GM12878 (cell line): ENCODE measurements around the gene PPT2. TPM values are rescaled to one million over a fixed set of nuclear protein-coding genes. Genes with fewer than 3 reads are reported as not detected.

ENCODE experiments used
- ATAC-seq: fragments of 200-7000 bp; cut with Tn5 transposase; 3 replicates; pipeline ENCODE4 v1.9.1; 2020; ENCODE audit warnings: mild to moderate bottlenecking, moderate library complexity
- BruUV-seq: library from RNA; stranded (reverse); fragments of 400-500 nt; replicated peaks from 2 replicates; lab custom pipeline; 2021; lab: Mats Ljungman, UMichigan
- CTCF ChIA-PET: fragments of 300-600 bp; sonication (Branson Sonifier 250); formaldehyde crosslinking; extraction: SDS; loops from one replicate; lab custom pipeline; 2021; ENCODE audit warnings: inconsistent platforms; lab: Yijun Ruan, JAX
- POLR2A ChIA-PET: fragments of 350-600 bp; formaldehyde crosslinking; extraction: SDS; loops from one replicate; lab custom pipeline; 2021; ENCODE audit warnings: inconsistent platforms; lab: Charles Lee
- RAD21 ChIA-PET: fragments of 300-600 bp; sonication (Branson Sonifier 250); formaldehyde crosslinking; loops from one replicate; lab custom pipeline; 2023; ENCODE audit warnings: antibody characterized with exemption; ENCODE audit not compliant: unreplicated experiment; lab: Charles Lee
- SMC1A ChIA-PET: fragments of 300-600 bp; sonication (Branson Sonifier 250); formaldehyde crosslinking; loops from one replicate; lab custom pipeline; 2023; ENCODE audit not compliant: unreplicated experiment, uncharacterized antibody; lab: Charles Lee
- DNase-seq: peaks from one replicate; pipeline ENCODE4 v3.0.0-alpha.2; 2011; ENCODE audit warnings: low read depth, low spot score
- FAIRE-seq: peaks from 3 replicates; lab custom pipeline; 2011; peaks lifted over from hg19 to GRCh38; lab: Jason Lieb, UNC
- H2AFZ ChIP-seq: 2 replicates; pipeline ENCODE4 v1.6.0; 2011; ENCODE audit warnings: low read depth, low read length, control low read depth; ENCODE audit not compliant: control insufficient read depth
- H3K27ac ChIP-seq: 2 replicates; pipeline ENCODE4 v1.5.1; 2011; ENCODE audit warnings: control low read depth; ENCODE audit not compliant: control insufficient read depth, insufficient read depth
- H3K27me3 ChIP-seq, 2 experiments: replicated peaks in 1 of 2; 2 replicates each; pipeline versions ENCODE4 v1.6.0 to v1.6.1; 2011; ENCODE audit warnings: low read length in 1 of 2; ENCODE audit not compliant: control insufficient read depth in 2 of 2, insufficient read depth in 2 of 2
- H3K36me3 ChIP-seq, 2 experiments: 2 replicates each; pipeline ENCODE4 v1.5.1; 2011; ENCODE audit warnings: low read length in 1 of 2; ENCODE audit not compliant: control insufficient read depth in 2 of 2, insufficient read depth in 2 of 2
- H3K4me1 ChIP-seq: 2 replicates; pipeline ENCODE4 v1.6.1; 2011; ENCODE audit warnings: mild to moderate bottlenecking, low read length, moderate library complexity, mixed read lengths; ENCODE audit not compliant: control insufficient read depth, insufficient read depth
- H3K4me2 ChIP-seq: 2 replicates; pipeline ENCODE4 v1.6.0; 2011; ENCODE audit warnings: control low read depth; ENCODE audit not compliant: control insufficient read depth, insufficient read depth
- H3K4me3 ChIP-seq: fragments of 200-600 bp; sonication (generic); 2 replicates; pipeline ENCODE4 v1.5.1; 2016
- H3K79me2 ChIP-seq: 2 replicates; pipeline ENCODE4 v1.6.0; 2011; ENCODE audit warnings: low read length; ENCODE audit not compliant: control insufficient read depth, insufficient read depth
- H3K9ac ChIP-seq: 2 replicates; pipeline ENCODE4 v1.8.0; 2011; ENCODE audit warnings: low read length, control low read depth, mixed read lengths; ENCODE audit not compliant: control insufficient read depth, insufficient read depth
- H3K9me3 ChIP-seq: replicated peaks from 3 replicates; pipeline ENCODE4 v1.5.1; 2011; ENCODE audit warnings: mild to moderate bottlenecking, low read length; ENCODE audit not compliant: control insufficient read depth, insufficient read depth
- H4K20me1 ChIP-seq: 2 replicates; pipeline ENCODE4 v1.6.0; 2011; ENCODE audit not compliant: control insufficient read depth, insufficient read depth
- DPF2 ChIP-seq: fragments of 450-650 bp; IDR thresholded peaks from 2 replicates; pipeline ENCODE4 v1.6.1; 2017; ENCODE audit warnings: mild to moderate bottlenecking
- FOXM1 ChIP-seq: IDR thresholded peaks from 2 replicates; pipeline ENCODE4 v1.6.1; 2012; ENCODE audit warnings: low read depth, mild to moderate bottlenecking, inconsistent platforms, low read length, moderate library complexity
- RAD51 ChIP-seq: fragments of 450-650 bp; IDR thresholded peaks from 2 replicates; pipeline ENCODE4 v1.6.1; 2016; ENCODE audit warnings: moderate library complexity, mild to moderate bottlenecking, inconsistent platforms
- SPI1 ChIP-seq: IDR thresholded peaks from 2 replicates; pipeline ENCODE4 v1.6.1; 2011; ENCODE audit warnings: low read depth, mild to moderate bottlenecking, low read length, moderate library complexity, borderline replicate concordance; ENCODE audit not compliant: insufficient read depth
- STAT1 ChIP-seq: fragments of 450-650 bp; conservative IDR thresholded peaks from 2 replicates; pipeline ENCODE4 v1.6.1; 2014; ENCODE audit warnings: antibody characterized with exemption, mild to moderate bottlenecking
- YY1 ChIP-seq: IDR thresholded peaks from 2 replicates; pipeline ENCODE4 v1.6.1; 2011; ENCODE audit warnings: low read depth, mild to moderate bottlenecking, low read length
- WGBS: methylation state at CpG from one replicate; pipeline ENCODE4 v1.1.6; 2016; ENCODE audit warnings: low lambda C conversion rate; ENCODE audit not compliant: insufficient replicate concordance, insufficient coverage; ENCODE audit errors: missing lambda C conversion rate; 5-methylcytosine and 5-hydroxymethylcytosine counted together
- in situ Hi-C: fragments of 300-500 bp; cut with MboI; formaldehyde crosslinking; loops from 9 replicates; pipeline ENCODE4 v1.14.3; 2018; ENCODE audit warnings: mixed read lengths
- intact Hi-C: fragments of 100-400 bp; cut with micrococcal nuclease; formaldehyde crosslinking; loops from one replicate; pipeline ENCODE4 v1.14.2; 2022; ENCODE audit not compliant: unreplicated experiment
- polyA plus RNA-seq, 11 experiments: library from polyadenylated mRNA; depleted of rRNA in 4 of 11; unstranded in 6 of 11; stranded (reverse) in 5 of 11; fragments of >200 nt; fragmentation: Nextera tagmentation in 4 of 11; fragmentation: Illumina TruSeq in 1 of 11; extraction: Ambion mirVana in 4 of 11; extraction: Trizol in 1 of 11; gene quantifications; 1 replicate in 1 of 11; 2 replicates in 10 of 11; pipeline versions ENCODE4 v1.2.1 to v1.2.3, GENCODE V29; 2011 to 2016; ENCODE audit warnings: inconsistent platforms in 2 of 11, missing spikeins in 2 of 11, low read depth in 1 of 11
- total RNA-seq, 4 experiments: library from RNA; depleted of rRNA in 3 of 4; stranded (reverse); fragments of >200 nt in 3 of 4; fragmentation: Illumina TruSeq in 1 of 4; extraction: Trizol in 1 of 4; gene quantifications; 2 replicates each; pipeline versions ENCODE4 v1.2.1 to v1.2.3, GENCODE V29; 2013 to 2021

The PPT2 gene
- total and polyA plus RNA-seq, 10 of the 15 experiments (the other 5 are each of a cell fraction or from before 2014, with no cell fraction given) = 1.3 to 25.5 (median 5.5) TPM

DNA sequence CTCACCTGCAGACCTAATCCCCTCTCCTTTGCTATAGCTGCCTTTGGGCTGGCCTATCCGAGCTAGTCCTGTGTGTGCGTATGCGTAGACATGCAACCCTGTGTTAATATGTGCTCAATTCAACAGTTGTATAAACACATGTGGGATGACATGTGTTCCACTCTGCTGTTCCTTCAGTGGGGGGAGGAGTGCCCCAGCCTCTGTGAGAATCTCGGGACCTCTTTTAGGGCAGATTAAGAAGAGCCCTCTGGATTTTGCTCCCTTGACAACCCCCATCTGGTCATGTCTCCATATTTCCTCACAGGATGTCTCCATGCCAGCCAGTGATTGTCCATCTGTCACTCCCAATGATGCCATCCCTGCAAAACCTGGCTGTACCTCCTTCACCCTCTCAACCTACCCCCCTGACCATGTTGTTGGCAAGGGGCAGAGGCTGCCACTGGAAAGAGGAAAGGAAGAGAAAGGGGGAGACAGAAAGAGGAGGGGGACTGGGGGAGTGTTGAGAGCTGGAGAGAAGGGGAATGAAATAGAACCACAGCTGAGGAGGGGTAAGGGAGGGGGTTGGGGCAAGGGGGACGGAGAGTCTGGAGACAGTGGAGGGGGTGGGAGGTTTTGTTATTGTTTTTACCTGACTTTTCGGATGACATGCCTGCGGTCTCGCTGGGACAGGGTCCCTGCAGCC lies 2.6 kb upstream of the PPT2 start:
- Histone ChIP-seq H3K27ac (no peak overlapping the region), H3K9ac (no peak overlapping the region), H4K20me1 (no peaks in the 10 kb centered on the region), H2AFZ (no peak overlapping the region), H3K4me3 (no peak overlapping the region), H3K36me3 (no peaks in the 10 kb centered on the region; a peak in 1 of 4 replicates), H3K4me1 (peaks cover 3% of the 10 kb centered on the region; the same call in 1 of the 2 replicates), H3K79me2 (no peaks in the 10 kb centered on the region), H3K4me2 (no peak overlapping the region), H3K9me3 (no peaks in the 10 kb centered on the region; the same call in 2 of the 3 replicates), H3K27me3 (peaks cover 9% of the 10 kb centered on the region in 2 experiments)
- DNase-seq = no peak
- SMC1A ChIA-PET = no interaction called here
- no peak for FAIRE-seq
- TF ChIP-seq SPI1 (no peak), DPF2 (no peak), FOXM1 (no peak), RAD51 (no peak), YY1 (no peak), STAT1 (no peak)
- WGBS = 29% methylated on average over 7 of the region's 8 CpGs
- intact Hi-C loops = loop anchor here (10.0 kb wide), 1 partner anchor 107 kb away; no protein-coding TSS in a partner anchor
- RAD21 ChIA-PET = interaction anchor here (1.2 kb wide), 1 partner anchor 39 kb away, joined by 3 read pairs; the partner anchor contains the start of gene PBX2
- POLR2A ChIA-PET = interaction anchor here (1.0 to 1.1 kb wide), 2 partner anchors 21 to 23 kb away, joined by 4 to 8 read pairs; partner anchors contain the start of gene ATF6B
- CTCF ChIA-PET = interaction anchor here (1.5 kb wide), 1 partner anchor 33 kb away, joined by 4 read pairs; no protein-coding TSS in a partner anchor
- in situ Hi-C loops = no loop called here
- no peak for ATAC-seq
- no TSS peak for BruUV-seq
